SK-N-SH treated with all-trans-retinoic acid at 6 μM for 48 hours (cell line): ENCODE measurements around the gene TBATA.

Experiments
- ATAC-seq: fragments of 200-7000 bp; cut with Tn5 transposase; 3 replicates; pipeline ENCODE4 v1.9.1; 2020; ENCODE audit warnings: mild to moderate bottlenecking, moderate library complexity
- ARNTL ChIP-seq: fragments of 450-650 bp; formaldehyde crosslinking; IDR thresholded peaks from 2 replicates; pipeline ENCODE4 v1.5.0; 2020; ENCODE audit warnings: low read depth, mild to moderate bottlenecking, moderate library complexity, borderline replicate concordance
- BACH2 ChIP-seq: fragments of 250-450 bp; sonication (Bioruptor Pico); IDR thresholded peaks from 2 replicates; pipeline ENCODE4 v1.9.0; 2021; ENCODE audit warnings: mild to moderate bottlenecking, borderline replicate concordance
- CSDC2 ChIP-seq: fragments of 250-450 bp; sonication (Bioruptor Pico); IDR thresholded peaks from 2 replicates; pipeline ENCODE4 v1.5.0; 2020; ENCODE audit warnings: mild to moderate bottlenecking, moderate library complexity
- ISL1 ChIP-seq: fragments of 250-450 bp; sonication (Bioruptor Pico); IDR thresholded peaks from 2 replicates; pipeline ENCODE4 v2.1.2; 2022; ENCODE audit warnings: mild to moderate bottlenecking, moderate library complexity
- OSR1 ChIP-seq: fragments of 250-450 bp; sonication (Bioruptor Pico); IDR thresholded peaks from 2 replicates; pipeline ENCODE4 v1.8.0; 2022; ENCODE audit warnings: moderate library complexity, mild to moderate bottlenecking, inconsistent platforms
- PPARA ChIP-seq: fragments of 250-450 bp; sonication (Bioruptor Pico); IDR thresholded peaks from 2 replicates; pipeline ENCODE4 v1.5.0; 2020; ENCODE audit warnings: mild to moderate bottlenecking, borderline replicate concordance
- RARB ChIP-seq: fragments of 250-450 bp; sonication (Bioruptor Pico); IDR thresholded peaks from 2 replicates; pipeline ENCODE4 v1.8.0; 2021; ENCODE audit warnings: mild to moderate bottlenecking, moderate library complexity
- SNAI2 ChIP-seq: fragments of 250-450 bp; sonication (Bioruptor Pico); IDR thresholded peaks from 2 replicates; pipeline ENCODE4 v1.5.0; 2020; ENCODE audit warnings: mild to moderate bottlenecking, moderate library complexity
- TOX ChIP-seq: fragments of 250-450 bp; sonication (Bioruptor Pico); IDR thresholded peaks from 2 replicates; pipeline ENCODE4 v1.8.0; 2021; ENCODE audit warnings: mild to moderate bottlenecking, moderate library complexity, borderline replicate concordance
- ZC3H10 ChIP-seq: fragments of 250-450 bp; sonication (Bioruptor Pico); IDR thresholded peaks from 2 replicates; pipeline ENCODE4 v1.5.1; 2021; ENCODE audit warnings: mild to moderate bottlenecking, moderate library complexity
- ZFP3 ChIP-seq: fragments of 250-450 bp; sonication (Bioruptor Pico); IDR thresholded peaks from 2 replicates; pipeline ENCODE4 v1.5.0; 2020; ENCODE audit warnings: mild to moderate bottlenecking, moderate library complexity
- ZFP30 ChIP-seq: fragments of 450-650 bp; formaldehyde crosslinking; IDR thresholded peaks from 2 replicates; pipeline ENCODE4 v1.5.0; 2022; ENCODE audit warnings: mild to moderate bottlenecking, moderate library complexity
- ZNF565 ChIP-seq: fragments of 450-650 bp; formaldehyde crosslinking; conservative IDR thresholded peaks from 2 replicates; pipeline ENCODE4 v1.5.0; 2020; ENCODE audit warnings: low read depth, mild to moderate bottlenecking, moderate library complexity
- ZNF70 ChIP-seq: fragments of 450-650 bp; formaldehyde crosslinking; IDR thresholded peaks from 2 replicates; pipeline ENCODE4 v1.5.0; 2020; ENCODE audit warnings: mild to moderate bottlenecking, moderate library complexity
- ZNF8 ChIP-seq: fragments of 450-650 bp; formaldehyde crosslinking; IDR thresholded peaks from 2 replicates; pipeline ENCODE4 v1.5.0; 2020; ENCODE audit warnings: mild to moderate bottlenecking, moderate library complexity
- TF ChIP-seq, protein P1 (sequence below): fragments of 250-450 bp; sonication (Bioruptor Pico); IDR thresholded peaks from 2 replicates; pipeline ENCODE4 v1.5.1; 2021; ENCODE audit warnings: mild to moderate bottlenecking, moderate library complexity
- TF ChIP-seq, protein P2 (sequence below): fragments of 250-450 bp; sonication (Bioruptor Pico); IDR thresholded peaks from 2 replicates; pipeline ENCODE4 v1.5.1; 2020; ENCODE audit warnings: low read depth, mild to moderate bottlenecking, moderate library complexity
- TF ChIP-seq, protein P3 (sequence below): fragments of 250-450 bp; sonication (Bioruptor Pico); IDR thresholded peaks from 2 replicates; pipeline ENCODE4 v1.8.0; 2021; ENCODE audit warnings: low read depth, mild to moderate bottlenecking, moderate library complexity, borderline replicate concordance
- TF ChIP-seq, protein P4 (sequence below): fragments of 250-450 bp; sonication (Bioruptor Pico); IDR thresholded peaks from 2 replicates; pipeline ENCODE4 v1.5.0; 2020; ENCODE audit warnings: mild to moderate bottlenecking, moderate library complexity

Gene TBATA

DNA sequence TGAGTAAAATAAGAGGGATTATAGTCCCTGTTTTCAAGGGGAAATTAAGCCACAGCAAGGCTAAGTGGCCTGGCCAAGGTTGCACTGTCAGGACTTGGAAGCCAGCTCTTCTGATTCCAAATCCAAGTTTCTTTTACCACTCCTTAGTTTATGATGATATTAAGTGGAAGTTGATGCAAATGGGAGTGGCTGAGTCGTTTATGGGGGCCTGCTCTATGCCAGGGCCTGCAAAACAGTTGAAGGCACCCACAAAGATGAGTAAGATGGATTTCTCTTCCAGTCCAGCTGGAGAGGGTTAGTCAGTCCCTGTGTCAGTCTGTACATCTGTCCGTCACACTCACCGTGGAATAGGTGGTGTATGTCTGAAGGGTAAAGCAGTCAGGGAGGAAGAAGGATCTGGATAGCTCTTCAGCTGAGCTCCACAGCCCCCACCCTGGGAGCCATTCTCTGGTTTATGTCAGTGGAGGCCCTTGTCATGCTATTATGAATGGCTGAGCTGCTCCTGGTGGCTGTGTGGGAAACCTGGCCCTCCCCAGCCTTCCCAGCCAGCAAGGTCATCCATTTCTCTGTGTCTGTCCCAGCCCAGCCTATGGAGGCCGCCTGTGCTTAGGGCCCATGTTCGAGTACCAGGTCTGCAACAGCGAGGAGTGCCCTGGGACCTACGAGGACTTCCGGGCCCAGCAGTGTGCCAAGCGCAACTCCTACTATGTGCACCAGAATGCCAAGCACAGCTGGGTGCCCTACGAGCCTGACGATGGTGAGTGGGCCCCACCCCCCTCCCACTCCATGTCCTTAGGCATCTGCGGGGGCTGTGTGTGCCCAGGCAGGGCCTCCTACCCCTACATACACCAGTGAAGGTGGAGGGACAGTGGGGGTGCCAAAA is 44.5 kb downstream of the TBATA start:
- TF ChIP-seq RARB (CRISPR knock-in tag) = no peak

DNA sequence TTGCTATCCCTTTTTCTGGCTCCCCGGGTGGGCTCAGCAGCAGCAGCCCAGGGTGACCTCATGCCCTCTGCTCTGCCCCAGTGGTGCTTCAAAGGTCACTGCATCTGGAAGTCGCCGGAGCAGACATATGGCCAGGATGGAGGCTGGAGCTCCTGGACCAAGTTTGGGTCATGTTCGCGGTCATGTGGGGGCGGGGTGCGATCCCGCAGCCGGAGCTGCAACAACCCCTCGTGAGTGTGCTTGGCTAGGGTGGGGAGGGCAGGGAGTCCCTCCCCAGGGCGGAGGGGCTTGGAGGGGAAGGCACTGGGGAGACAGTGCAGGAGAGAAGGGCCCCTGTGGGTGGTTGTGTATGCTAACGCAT is 46.4 kb downstream of the TBATA start:
- ATAC-seq = no peak

More for the DNA sequence above, 44.5 kb downstream of the TBATA start:
- no peak for ATAC-seq

DNA sequence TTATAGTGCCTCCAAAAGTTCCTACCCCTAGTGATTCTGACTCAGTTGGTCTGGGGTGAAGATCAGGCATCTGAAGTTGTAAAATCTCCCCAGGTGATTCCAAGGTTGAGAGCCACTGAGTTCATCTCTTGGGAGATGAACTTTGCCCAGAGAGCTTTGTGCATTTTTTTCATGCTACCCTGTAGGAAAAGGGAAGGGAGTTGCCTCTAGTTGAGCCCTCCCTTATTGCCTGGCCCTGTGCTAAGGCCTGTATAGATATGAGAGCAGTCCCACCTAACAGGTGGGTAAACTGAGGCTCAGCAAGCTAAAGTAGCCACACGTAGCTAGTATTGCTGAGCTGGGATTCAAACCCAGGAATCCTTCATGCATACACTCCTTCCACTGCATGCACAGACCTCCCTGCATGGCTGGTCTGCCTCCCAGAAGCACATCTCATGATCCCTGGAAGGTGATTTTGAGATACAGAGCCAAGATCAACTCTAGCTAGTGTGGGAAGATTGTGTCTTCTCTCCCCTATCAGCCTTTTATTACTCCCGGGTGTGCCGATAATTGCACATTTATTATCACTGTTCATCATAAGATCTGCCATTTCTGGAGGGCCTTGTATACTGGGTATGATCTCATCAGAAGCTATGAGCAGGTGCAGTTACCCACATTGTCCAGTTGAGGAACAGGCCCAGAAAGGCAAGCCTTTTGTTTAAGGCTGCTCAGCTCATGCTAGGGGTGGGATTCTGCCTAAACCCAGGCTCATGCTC is 47.0 kb downstream of the TBATA start:
- TF ChIP-seq, protein P1, sequence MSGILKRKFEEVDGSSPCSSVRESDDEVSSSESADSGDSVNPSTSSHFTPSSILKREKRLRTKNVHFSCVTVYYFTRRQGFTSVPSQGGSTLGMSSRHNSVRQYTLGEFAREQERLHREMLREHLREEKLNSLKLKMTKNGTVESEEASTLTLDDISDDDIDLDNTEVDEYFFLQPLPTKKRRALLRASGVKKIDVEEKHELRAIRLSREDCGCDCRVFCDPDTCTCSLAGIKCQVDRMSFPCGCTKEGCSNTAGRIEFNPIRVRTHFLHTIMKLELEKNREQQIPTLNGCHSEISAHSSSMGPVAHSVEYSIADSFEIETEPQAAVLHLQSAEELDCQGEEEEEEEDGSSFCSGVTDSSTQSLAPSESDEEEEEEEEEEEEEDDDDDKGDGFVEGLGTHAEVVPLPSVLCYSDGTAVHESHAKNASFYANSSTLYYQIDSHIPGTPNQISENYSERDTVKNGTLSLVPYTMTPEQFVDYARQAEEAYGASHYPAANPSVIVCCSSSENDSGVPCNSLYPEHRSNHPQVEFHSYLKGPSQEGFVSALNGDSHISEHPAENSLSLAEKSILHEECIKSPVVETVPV (CRISPR knock-in tag) = no peak
- TF ChIP-seq, protein P2, sequence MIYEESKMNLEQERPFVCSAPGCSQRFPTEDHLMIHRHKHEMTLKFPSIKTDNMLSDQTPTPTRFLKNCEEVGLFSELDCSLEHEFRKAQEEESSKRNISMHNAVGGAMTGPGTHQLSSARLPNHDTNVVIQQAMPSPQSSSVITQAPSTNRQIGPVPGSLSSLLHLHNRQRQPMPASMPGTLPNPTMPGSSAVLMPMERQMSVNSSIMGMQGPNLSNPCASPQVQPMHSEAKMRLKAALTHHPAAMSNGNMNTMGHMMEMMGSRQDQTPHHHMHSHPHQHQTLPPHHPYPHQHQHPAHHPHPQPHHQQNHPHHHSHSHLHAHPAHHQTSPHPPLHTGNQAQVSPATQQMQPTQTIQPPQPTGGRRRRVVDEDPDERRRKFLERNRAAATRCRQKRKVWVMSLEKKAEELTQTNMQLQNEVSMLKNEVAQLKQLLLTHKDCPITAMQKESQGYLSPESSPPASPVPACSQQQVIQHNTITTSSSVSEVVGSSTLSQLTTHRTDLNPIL (CRISPR knock-in tag) = no peak
- TF ChIP-seq CSDC2 (CRISPR knock-in tag) = no peak
- no peak for TF ChIP-seq BACH2 (CRISPR knock-in tag)
- no peak for TF ChIP-seq PPARA (CRISPR knock-in tag)
- TF ChIP-seq ISL1 (CRISPR knock-in tag) = no peak
- TF ChIP-seq ZFP3 (CRISPR knock-in tag) = no peak
- no peak for TF ChIP-seq OSR1 (CRISPR knock-in tag)
- no peak for TF ChIP-seq ZFP30 (CRISPR knock-in tag)
- TF ChIP-seq, protein P3, sequence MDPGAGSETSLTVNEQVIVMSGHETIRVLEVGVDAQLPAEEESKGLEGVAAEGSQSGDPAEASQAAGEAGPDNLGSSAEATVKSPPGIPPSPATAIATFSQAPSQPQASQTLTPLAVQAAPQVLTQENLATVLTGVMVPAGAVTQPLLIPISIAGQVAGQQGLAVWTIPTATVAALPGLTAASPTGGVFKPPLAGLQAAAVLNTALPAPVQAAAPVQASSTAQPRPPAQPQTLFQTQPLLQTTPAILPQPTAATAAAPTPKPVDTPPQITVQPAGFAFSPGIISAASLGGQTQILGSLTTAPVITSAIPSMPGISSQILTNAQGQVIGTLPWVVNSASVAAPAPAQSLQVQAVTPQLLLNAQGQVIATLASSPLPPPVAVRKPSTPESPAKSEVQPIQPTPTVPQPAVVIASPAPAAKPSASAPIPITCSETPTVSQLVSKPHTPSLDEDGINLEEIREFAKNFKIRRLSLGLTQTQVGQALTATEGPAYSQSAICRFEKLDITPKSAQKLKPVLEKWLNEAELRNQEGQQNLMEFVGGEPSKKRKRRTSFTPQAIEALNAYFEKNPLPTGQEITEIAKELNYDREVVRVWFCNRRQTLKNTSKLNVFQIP = no peak
- TF ChIP-seq SNAI2 (CRISPR knock-in tag) = no peak
- TF ChIP-seq ZNF8 (CRISPR knock-in tag) = no peak
- no peak for TF ChIP-seq ZC3H10
- ATAC-seq = peak; percentile 48; the same call in 2 of the 3 replicates

More for the DNA sequence above, 46.4 kb downstream of the TBATA start:
- TF ChIP-seq BACH2 (CRISPR knock-in tag) = no peak
- no peak for TF ChIP-seq CSDC2 (CRISPR knock-in tag)
- no peak for TF ChIP-seq ARNTL
- TF ChIP-seq, protein P2 (CRISPR knock-in tag) = no peak
- TF ChIP-seq RARB (CRISPR knock-in tag) = no peak
- no peak for TF ChIP-seq ZNF70 (CRISPR knock-in tag)
- no peak for TF ChIP-seq ZC3H10
- no peak for TF ChIP-seq ZFP30 (CRISPR knock-in tag)
- TF ChIP-seq, protein P4, sequence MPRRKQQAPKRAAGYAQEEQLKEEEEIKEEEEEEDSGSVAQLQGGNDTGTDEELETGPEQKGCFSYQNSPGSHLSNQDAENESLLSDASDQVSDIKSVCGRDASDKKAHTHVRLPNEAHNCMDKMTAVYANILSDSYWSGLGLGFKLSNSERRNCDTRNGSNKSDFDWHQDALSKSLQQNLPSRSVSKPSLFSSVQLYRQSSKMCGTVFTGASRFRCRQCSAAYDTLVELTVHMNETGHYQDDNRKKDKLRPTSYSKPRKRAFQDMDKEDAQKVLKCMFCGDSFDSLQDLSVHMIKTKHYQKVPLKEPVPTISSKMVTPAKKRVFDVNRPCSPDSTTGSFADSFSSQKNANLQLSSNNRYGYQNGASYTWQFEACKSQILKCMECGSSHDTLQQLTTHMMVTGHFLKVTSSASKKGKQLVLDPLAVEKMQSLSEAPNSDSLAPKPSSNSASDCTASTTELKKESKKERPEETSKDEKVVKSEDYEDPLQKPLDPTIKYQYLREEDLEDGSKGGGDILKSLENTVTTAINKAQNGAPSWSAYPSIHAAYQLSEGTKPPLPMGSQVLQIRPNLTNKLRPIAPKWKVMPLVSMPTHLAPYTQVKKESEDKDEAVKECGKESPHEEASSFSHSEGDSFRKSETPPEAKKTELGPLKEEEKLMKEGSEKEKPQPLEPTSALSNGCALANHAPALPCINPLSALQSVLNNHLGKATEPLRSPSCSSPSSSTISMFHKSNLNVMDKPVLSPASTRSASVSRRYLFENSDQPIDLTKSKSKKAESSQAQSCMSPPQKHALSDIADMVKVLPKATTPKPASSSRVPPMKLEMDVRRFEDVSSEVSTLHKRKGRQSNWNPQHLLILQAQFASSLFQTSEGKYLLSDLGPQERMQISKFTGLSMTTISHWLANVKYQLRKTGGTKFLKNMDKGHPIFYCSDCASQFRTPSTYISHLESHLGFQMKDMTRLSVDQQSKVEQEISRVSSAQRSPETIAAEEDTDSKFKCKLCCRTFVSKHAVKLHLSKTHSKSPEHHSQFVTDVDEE (CRISPR knock-in tag) = no peak
- TF ChIP-seq TOX (CRISPR knock-in tag) = no peak
- no peak for TF ChIP-seq ISL1 (CRISPR knock-in tag)
- TF ChIP-seq ZFP3 (CRISPR knock-in tag) = no peak
- no peak for TF ChIP-seq ZNF8 (CRISPR knock-in tag)
- TF ChIP-seq, protein P3 = no peak
- TF ChIP-seq, protein P1 (CRISPR knock-in tag) = no peak
- TF ChIP-seq SNAI2 (CRISPR knock-in tag) = no peak
- TF ChIP-seq ZNF565 = no peak
